ENCODE measurements around the gene GAL3ST1. TPM values are rescaled to one million over a fixed set of nuclear protein-coding genes. Genes with fewer than 3 reads are reported as not detected.
A peak's percentile ranks its signal among the peaks of the same experiment; 100 is the strongest.

The GAL3ST1 gene
- total RNA-seq, 2 experiments from 2014 or later, result not detected

DNA sequence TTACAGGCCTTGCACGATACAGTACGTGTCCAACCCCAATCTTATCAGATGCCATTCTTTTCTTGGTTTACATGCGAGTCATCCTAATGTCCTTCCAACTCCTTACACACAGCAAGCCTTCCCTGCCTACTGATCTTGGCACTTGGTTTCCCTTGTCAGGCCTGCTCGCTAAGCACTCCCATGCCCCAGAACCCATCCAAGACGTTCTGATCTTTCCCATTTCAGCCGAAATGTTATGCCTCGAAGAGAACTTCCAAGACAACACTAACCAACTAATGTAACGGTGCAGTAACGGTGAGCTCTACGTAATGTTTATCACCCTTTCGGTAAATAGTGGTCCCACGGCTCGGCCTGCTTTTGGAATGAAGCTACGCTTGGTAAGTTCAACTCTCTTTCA lies 16.7 kb upstream of the GAL3ST1 start:
- CTCF ChIA-PET, result interaction anchor here (0.6 to 1.7 kb wide), 7 partner anchors 9 to 168 kb away, joined by 3 to 12 read pairs (median 4); no protein-coding TSS in a partner anchor
- H3K4me1 Mint-ChIP-seq (ENCODE audit: low read depth), result peaks cover 15% of the 10 kb centered on the region
- no peak overlapping the region for H3K4me3 Mint-ChIP-seq
- H3K9me3 Mint-ChIP-seq, result no peaks in the 10 kb centered on the region
- TF ChIP-seq, protein P1, sequence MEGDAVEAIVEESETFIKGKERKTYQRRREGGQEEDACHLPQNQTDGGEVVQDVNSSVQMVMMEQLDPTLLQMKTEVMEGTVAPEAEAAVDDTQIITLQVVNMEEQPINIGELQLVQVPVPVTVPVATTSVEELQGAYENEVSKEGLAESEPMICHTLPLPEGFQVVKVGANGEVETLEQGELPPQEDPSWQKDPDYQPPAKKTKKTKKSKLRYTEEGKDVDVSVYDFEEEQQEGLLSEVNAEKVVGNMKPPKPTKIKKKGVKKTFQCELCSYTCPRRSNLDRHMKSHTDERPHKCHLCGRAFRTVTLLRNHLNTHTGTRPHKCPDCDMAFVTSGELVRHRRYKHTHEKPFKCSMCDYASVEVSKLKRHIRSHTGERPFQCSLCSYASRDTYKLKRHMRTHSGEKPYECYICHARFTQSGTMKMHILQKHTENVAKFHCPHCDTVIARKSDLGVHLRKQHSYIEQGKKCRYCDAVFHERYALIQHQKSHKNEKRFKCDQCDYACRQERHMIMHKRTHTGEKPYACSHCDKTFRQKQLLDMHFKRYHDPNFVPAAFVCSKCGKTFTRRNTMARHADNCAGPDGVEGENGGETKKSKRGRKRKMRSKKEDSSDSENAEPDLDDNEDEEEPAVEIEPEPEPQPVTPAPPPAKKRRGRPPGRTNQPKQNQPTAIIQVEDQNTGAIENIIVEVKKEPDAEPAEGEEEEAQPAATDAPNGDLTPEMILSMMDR (IDR thresholded peaks at IDR 0.05), result no peak
- POLR2A ChIA-PET, result interaction anchor here (0.7 to 1.7 kb wide), 5 partner anchors 12 to 126 kb away, joined by 3 to 5 read pairs (median 3); partner anchors contain the start of gene TCN2
- H3K36me3 Mint-ChIP-seq (ENCODE audit: low read depth), result peaks cover 31% of the 10 kb centered on the region
- intact Hi-C loops (cut with micrococcal nuclease), result no loop called here
- H3K27ac Mint-ChIP-seq, result no peak overlapping the region
- peaks cover 2% of the 10 kb centered on the region for H3K27me3 Mint-ChIP-seq
- no peak for ATAC-seq
- peak; percentile 31 for DNase-seq

DNA sequence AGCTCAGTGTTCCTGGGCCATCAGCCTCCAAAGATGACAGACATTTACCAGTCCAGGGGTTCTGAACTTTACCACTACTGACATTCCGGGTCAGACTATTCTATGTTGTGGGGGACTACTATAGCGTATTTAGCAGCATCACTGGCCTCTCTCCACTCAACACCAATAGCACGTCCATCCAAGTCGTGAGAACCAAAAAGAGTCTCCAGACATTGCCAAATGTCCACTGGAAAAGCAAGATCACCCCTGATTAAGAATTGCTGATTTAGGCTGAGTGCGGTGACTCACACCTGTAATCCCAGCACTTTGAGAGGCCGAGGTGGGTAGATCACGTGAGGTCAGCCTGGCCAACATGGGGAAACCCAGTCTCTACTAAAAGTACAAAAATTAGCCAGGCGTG lies 11.9 kb upstream of the GAL3ST1 start:
- H3K27ac Mint-ChIP-seq, result no peak overlapping the region
- no peaks in the 10 kb centered on the region for H3K27me3 Mint-ChIP-seq
- POLR2A ChIA-PET, result interaction anchor here (0.6 to 1.5 kb wide), 5 partner anchors 15 to 230 kb away, joined by 3 to 5 read pairs (median 3); partner anchors contain the start of gene TCN2
- no peak overlapping the region for H3K4me3 Mint-ChIP-seq
- CTCF ChIA-PET, result no interaction called here
- no peak for ATAC-seq
- intact Hi-C loops (cut with micrococcal nuclease), result no loop called here
- TF ChIP-seq, protein P1 (IDR thresholded peaks at IDR 0.05), result no peak
- DNase-seq, result no peak
- peaks cover 54% of the 10 kb centered on the region for H3K36me3 Mint-ChIP-seq (ENCODE audit: low read depth)
- H3K4me1 Mint-ChIP-seq (ENCODE audit: low read depth), result peaks cover 15% of the 10 kb centered on the region
- no peaks in the 10 kb centered on the region for H3K9me3 Mint-ChIP-seq

DNA sequence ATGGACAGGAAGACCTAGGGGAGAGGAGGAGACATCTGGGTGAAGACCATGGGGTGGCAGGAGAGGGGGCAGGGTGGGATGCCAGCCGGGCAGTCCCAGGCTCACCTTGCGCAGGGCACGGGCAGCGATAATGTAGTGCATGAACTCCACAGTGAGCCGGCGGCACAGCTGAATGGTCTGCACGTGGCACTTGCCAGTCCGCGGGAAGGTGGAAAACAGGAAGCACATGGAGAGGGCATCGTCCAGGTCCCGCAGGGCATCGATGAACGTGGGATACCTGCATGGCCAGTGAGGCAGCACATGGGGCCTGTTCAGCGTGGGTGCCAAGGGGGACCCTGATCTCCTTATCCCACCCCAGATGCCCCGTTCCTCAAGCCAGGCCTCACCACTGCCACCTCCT lies 10.0 kb upstream of the GAL3ST1 start:
- POLR2A ChIA-PET, result no interaction called here
- DNase-seq, result no peak
- Mint-ChIP-seq H3K27ac (no peak overlapping the region), H3K9me3 (no peaks in the 10 kb centered on the region), H3K4me3 (no peak overlapping the region), H3K4me1 (ENCODE audit: low read depth) (peaks cover 1% of the 10 kb centered on the region), H3K36me3 (ENCODE audit: low read depth) (peaks cover 60% of the 10 kb centered on the region), H3K27me3 (no peaks in the 10 kb centered on the region)
- ATAC-seq, result no peak
- TF ChIP-seq, protein P1 (IDR thresholded peaks at IDR 0.05), result no peak
- CTCF ChIA-PET, result no interaction called here
- intact Hi-C loops (cut with micrococcal nuclease), result no loop called here

DNA sequence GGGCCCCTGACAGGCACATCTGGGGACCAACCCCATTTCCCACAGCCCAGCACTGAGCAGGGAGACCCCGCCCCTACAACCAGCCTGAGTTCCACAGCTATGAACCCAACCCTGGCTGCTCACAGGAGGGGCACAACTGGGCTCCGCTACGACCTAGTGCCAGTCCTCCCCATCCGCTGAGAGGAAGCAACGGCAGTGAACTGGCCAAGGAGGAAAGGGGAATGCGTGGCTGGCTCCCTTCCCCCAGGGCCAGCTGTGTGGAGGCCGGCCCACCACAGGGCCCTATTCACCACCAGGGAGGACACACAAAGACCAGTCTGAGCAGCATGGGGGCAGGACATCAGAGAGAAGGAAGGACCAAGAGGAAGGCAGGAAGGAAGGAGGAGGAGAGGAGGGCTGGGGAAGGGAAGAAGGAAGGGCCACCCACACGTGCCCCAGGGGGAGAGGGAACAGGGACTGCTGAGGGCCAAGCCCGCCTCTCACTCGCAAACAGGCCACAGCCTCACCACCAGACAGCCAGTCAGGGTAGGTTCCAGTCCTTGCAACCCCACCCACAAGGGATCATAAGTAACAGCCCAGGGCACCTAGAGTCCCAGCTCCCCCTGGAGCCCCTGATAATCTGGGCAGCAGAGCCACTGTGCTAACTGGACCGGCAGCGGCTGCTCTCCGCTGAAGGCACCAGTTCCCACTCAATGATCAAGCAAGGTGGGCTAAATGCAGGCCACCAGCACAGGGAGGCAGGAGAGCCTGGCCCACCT lies 8.5 kb upstream of the GAL3ST1 start:
- CTCF ChIA-PET, result interaction anchor here (1.0 kb wide), 1 partner anchor 8 kb away, joined by 3 read pairs; no protein-coding TSS in a partner anchor
- POLR2A ChIA-PET, result interaction anchor here (0.6 kb wide), 1 partner anchor 24 kb away, joined by 3 read pairs; the partner anchor contains the start of gene TCN2
- H3K4me1 Mint-ChIP-seq (ENCODE audit: low read depth), result no peaks in the 10 kb centered on the region
- TF ChIP-seq, protein P1 (IDR thresholded peaks at IDR 0.05), result no peak
- DNase-seq, result no peak
- ATAC-seq, result no peak
- peaks cover 61% of the 10 kb centered on the region for H3K36me3 Mint-ChIP-seq (ENCODE audit: low read depth)
- H3K4me3 Mint-ChIP-seq, result no peak overlapping the region
- H3K9me3 Mint-ChIP-seq, result no peaks in the 10 kb centered on the region
- intact Hi-C loops (cut with micrococcal nuclease), result no loop called here
- H3K27me3 Mint-ChIP-seq, result no peaks in the 10 kb centered on the region
- H3K27ac Mint-ChIP-seq, result no peak overlapping the region

DNA sequence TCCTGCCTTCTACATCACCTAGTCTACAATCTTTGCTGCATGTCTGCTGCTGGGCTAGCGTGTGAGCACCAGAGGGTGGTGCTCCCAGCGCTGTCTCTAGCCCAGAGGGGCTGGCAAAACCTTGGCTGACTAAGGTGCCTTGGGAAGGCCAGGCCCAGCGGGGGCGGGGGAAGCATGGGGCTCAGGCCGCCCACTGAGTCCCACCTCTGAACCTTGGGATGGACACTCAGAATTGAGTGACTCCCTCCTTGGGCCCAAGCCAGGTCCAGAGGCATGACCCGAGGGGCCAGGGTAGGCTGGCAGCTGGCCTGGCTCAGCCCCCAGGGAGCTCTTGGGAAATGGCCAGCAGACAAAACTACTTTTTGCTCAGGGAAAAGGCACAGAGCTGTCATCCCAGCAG lies 7.6 kb upstream of the GAL3ST1 start:
- no peaks in the 10 kb centered on the region for H3K9me3 Mint-ChIP-seq
- H3K4me1 Mint-ChIP-seq (ENCODE audit: low read depth), result no peaks in the 10 kb centered on the region
- no peak overlapping the region for H3K4me3 Mint-ChIP-seq
- intact Hi-C loops (cut with micrococcal nuclease), result no loop called here
- no peak overlapping the region for H3K27ac Mint-ChIP-seq
- CTCF ChIA-PET, result interaction anchor here (1.0 kb wide), 1 partner anchor 9 kb away, joined by 3 read pairs; no protein-coding TSS in a partner anchor
- H3K27me3 Mint-ChIP-seq, result no peaks in the 10 kb centered on the region
- H3K36me3 Mint-ChIP-seq (ENCODE audit: low read depth), result peaks cover 60% of the 10 kb centered on the region
- no peak for ATAC-seq
- TF ChIP-seq, protein P1 (IDR thresholded peaks at IDR 0.05), result no peak
- no peak for DNase-seq
- POLR2A ChIA-PET, result interaction anchor here (0.6 kb wide), 1 partner anchor 25 kb away, joined by 3 read pairs; the partner anchor contains the start of gene TCN2

Data from activated CD8-positive, alpha-beta T cell treated with anti-CD3 and anti-CD28 coated beads for 36 hours (primary cell).